Measurements from ENCODE around the gene VARS1. TPM values are rescaled to one million over a fixed set of nuclear protein-coding genes. Genes with fewer than 3 reads are reported as not detected.
A peak's percentile ranks its signal among the peaks of the same experiment; 100 is the strongest.

Gene VARS1
- total RNA-seq, result 10 to 100 TPM; 49.0 to 60.8 TPM
- long read RNA-seq, donor 1, full-length matches to known transcripts, result 1 of 28 reads
- long read RNA-seq, donor 1, partial matches to known transcripts, result 22 of 28 reads
- long read RNA-seq, donor 1, other reads (novel, unspliced or antisense), result 5 of 28 reads
- long read RNA-seq, donor 2, partial matches to known transcripts, result 50 of 50 reads
- long read RNA-seq, donor 2, other reads (novel, unspliced or antisense), result 0 of 50 reads

DNA sequence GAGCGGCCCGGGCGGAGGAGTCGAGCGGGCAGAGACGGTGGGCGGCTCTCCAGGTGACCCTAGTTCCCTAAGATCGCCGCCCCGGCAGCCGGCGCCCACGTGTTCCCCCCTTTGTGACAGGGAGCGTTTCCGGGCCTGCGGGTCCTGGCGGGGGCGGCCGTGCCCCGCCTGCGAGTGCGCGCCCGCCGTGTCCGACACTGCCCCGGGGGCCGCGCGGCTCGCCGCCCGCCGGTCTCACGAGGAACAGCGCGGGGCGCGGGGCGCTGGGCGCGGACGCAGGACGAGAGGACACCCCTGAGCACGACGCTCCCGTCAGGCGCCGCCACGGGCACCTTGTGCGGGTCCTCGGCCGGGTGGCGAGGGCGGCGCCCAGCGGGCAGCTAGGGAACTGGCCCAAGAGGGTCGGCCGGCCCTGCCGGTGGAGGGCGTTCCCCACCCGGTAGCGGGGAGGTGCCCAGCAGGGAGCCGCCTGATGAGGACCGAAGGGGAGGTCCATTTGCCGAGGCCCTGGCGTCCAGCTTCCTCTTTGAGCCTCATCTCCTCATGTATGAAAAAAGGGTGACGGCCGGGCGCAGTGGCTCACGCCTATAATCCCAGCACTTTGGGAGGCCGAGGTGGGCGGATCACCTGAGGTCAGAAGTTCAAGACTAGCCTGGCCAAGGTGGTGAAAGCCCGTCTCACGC lies at the start of gene VARS1:
Gene VARS1 (minus strand): TSS at position 137 of the 683 bp plus-strand sequence. CDS start 535 bp downstream, outside the sequence.
- DNase-seq (ENCODE audit: low spot score), result peak; percentile 98
- intact Hi-C loops (cut with DNase I), result loop anchor here (10.0 kb wide), 2 partner anchors 61 to 71 kb away; partner anchors contain the start of genes CLIC1 (in 1 of the 2), DDAH2 (in 1 of the 2), LY6G6C (in 1 of the 2) and MPIG6B (in 1 of the 2)

DNA sequence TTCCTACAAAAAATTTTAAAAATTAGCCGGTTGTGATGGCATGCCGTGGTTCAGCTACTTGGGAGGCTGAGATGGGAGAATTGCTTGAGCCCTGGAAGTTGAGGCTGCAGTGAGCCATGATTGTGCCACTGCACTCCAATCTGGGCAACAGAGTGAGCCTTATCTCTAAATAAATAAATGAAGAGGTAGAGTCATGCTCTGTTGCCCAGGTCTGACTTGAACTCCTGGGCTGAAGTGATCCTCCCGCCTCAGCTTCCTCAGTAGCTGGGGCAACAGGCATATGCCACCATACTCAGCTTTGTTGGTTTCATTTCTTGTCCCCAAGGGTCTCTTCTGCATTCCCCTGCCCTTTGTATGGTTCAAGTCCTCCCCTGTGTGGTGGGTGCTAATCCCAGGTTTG lies 49.0 kb upstream of the VARS1 start:
- DNase-seq (ENCODE audit: low spot score), result no peak
- intact Hi-C loops (cut with DNase I), result no loop called here

DNA sequence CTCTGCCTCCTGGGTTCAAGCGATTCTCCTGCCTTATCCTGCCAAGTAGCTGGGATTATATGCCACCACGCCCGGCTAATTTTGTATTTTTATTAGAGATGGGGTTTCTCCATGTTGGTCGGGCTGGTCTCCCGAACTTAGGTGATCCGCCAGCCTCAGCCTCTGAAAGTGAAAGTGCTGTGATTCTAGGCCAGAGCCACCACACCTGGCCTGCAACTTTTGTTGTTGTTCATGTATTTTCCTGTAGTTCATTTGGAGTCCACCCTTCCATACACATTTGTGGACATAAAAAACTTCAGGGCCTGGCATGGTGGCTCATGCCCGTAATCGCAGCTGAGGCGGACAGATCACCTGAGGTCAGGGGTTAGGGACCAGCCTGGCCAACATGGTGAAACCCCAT lies 46.5 kb upstream of the VARS1 start:
- peak; percentile 31 for DNase-seq (ENCODE audit: low spot score)
- intact Hi-C loops (cut with DNase I), result no loop called here

DNA sequence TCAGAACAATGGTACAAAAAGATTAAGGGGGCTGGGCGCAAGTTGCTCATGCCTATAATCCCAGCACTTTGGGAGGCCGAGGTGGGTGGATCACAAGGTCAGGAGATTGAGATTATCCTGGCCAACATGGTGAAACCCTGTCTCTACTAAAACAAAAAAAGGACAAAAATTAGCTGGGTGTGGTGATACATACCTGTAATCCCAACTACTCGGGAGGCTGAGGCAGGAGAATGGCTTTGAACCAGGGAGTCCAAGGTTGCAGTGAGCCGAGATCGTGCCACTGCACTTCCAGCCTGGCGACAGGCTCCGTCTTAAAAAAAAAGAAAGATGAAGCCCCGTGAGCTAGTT lies 44.2 kb upstream of the VARS1 start:
- DNase-seq (ENCODE audit: low spot score), result peak; percentile 30
- intact Hi-C loops (cut with DNase I), result loop anchor here in 1 of 2 donors (10.0 kb wide), 1 partner anchor 155 kb away; the partner anchor contains the start of gene LY6G5C

DNA sequence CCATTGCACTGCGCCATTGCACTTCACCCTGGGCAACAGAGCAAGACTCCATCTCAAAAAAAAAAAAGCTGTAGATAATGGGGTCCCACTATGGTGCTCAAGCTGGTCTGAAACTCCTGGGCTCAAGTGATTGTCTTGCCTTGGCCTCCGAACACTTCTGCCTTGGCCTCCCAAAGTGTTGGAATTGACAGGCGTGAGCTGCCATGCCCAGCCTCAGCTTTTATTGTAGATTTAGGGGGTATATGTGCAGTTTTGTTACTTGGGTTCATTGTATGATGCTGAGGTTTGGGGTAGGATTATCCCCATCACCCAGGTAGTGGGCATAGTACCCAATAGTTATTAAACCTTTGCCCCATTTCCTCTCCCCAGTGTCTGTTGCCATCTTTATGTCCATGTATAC lies 43.4 kb upstream of the VARS1 start:
- intact Hi-C loops (cut with DNase I), result loop anchor here in 1 of 2 donors (10.0 kb wide), 1 partner anchor 154 kb away; the partner anchor contains the start of gene LY6G5C

DNA sequence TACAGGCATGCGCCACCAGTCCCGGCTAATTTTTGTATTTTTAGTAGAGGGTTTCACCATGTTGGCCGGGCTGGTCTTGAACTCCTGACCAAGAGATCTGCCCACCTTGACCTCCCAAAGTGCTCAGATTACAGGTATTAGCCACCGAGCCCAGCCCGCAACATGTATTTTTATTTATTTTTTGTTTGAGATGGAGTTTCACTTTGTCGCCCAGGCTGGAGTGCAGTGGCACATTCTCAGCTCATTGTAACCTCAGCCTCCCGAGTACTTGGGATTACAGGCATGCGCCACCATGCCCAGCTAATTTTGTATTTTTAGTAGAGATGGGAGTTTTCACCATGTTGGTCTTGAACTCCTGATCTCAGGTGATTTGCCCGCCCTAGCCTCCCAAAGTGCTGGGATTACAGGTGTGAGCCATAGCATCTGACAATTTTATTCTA lies 42.6 kb upstream of the VARS1 start:
- DNase-seq (ENCODE audit: low spot score), result peak; percentile 38
- intact Hi-C loops (cut with DNase I), result loop anchor here in 1 of 2 donors (10.0 kb wide), 1 partner anchor 153 kb away; the partner anchor contains the start of gene LY6G5C

More for the DNA sequence above, 43.4 kb upstream of the VARS1 start:
- DNase-seq (ENCODE audit: low spot score), result peak; percentile 30

DNA sequence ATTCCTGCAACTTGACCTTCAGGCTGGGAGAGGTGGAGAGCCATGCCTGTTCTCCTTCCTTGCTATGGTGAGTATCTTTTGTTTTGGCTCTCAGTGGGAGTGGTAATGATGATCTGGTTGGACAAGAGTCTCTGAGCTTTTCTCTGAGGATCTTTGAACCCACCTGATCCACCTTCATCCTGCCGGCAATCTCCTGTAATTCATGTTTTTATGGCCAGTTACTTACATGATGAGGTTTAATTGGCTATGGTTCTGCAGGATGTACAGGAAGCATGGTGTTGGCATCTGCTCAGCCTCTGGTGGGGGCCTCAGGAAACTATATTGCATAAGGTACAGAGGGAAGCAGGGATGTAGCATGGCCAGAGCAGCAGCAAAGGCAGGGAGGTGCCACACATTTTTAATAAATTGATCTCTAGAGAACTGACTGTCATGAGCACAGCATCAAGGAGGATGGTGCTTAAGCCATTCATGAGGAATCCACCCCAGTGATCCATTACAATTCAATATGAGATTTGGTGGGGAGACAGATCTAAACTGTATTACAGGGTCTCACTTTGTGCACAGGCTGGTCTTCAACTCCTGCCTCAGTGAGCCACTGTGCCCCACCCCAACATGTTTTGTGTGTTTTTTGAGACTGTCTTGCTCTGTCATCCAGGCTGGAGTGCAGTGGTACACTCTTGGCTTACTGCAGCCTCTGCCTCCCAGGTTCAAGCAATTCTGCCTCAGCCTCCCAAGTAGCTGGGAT lies 42.0 kb upstream of the VARS1 start:
- peak; percentile 20 for DNase-seq (ENCODE audit: low spot score)
- intact Hi-C loops (cut with DNase I), result loop anchor here in 1 of 2 donors (10.0 kb wide), 1 partner anchor 153 kb away; the partner anchor contains the start of gene LY6G5C

DNA sequence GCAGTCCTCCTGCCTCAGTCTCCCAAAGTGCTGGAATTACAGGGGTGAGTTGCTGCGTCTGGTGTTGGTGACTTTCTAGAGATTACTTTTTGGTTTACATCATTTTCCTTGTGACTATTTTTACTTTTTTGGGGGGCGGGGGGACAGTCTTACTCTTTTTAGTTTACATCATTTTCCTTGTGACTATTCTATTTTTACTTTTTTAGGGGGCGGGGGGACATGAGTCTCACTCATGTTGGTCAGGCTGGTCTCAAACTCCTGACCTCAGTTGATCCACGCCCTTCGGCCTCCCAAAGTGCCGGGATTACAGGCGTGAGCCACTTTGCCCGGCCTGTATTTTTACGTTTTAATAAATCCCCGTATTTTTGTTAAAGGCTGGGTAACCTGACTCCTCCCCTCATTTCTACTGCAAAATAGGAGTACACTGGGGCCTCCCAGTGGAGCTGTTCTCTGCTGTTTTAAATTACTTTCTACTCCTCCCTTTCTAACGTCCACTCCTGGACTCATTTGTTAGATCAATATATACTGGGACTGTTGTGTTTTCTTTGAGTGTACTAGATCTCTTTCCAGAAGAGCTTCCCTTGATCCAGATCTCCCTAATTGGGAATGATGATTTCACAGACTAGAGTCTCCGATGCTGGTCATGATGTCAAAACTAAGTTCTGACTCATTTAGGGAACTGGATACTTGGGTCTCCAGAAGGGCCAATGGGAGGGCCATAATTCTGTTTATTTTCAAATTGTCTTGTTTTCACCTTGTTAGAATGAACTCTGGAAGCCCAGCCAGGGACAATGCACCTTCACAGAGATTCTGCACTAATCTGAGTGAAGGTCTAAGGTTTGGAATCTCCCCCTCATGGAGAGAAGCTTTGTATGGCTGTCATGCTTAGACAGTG lies 41.2 kb upstream of the VARS1 start:
- peak; percentile 69 for DNase-seq (ENCODE audit: low spot score)
- intact Hi-C loops (cut with DNase I), result loop anchor here in 1 of 2 donors (10.0 kb wide), 1 partner anchor 152 kb away; the partner anchor contains the start of gene LY6G5C

DNA sequence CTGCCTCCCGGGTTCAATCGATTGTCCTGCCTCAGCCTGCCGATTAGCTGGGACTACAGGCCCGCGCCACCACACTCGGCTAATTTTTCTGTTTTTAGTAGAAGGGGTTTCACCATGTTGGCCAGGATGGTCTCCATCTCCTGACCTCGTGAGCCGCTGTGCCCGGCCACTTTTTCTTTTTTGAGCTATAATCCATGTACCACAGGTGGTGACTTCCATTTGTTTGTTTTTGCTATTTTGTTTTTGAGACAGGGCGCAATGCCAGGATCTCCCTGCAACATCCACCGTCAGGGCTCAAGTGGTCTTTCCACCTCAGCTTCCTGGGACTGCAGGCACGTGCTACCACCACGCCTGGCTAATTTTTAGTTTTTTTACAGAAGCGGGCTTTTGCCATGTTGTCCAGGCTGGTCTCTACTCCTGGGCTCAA lies 40.5 kb upstream of the VARS1 start:
- intact Hi-C loops (cut with DNase I), result loop anchor here in 1 of 2 donors (10.0 kb wide), 1 partner anchor 151 kb away; the partner anchor contains the start of gene LY6G5C
- peak; percentile 74 for DNase-seq (ENCODE audit: low spot score)

DNA sequence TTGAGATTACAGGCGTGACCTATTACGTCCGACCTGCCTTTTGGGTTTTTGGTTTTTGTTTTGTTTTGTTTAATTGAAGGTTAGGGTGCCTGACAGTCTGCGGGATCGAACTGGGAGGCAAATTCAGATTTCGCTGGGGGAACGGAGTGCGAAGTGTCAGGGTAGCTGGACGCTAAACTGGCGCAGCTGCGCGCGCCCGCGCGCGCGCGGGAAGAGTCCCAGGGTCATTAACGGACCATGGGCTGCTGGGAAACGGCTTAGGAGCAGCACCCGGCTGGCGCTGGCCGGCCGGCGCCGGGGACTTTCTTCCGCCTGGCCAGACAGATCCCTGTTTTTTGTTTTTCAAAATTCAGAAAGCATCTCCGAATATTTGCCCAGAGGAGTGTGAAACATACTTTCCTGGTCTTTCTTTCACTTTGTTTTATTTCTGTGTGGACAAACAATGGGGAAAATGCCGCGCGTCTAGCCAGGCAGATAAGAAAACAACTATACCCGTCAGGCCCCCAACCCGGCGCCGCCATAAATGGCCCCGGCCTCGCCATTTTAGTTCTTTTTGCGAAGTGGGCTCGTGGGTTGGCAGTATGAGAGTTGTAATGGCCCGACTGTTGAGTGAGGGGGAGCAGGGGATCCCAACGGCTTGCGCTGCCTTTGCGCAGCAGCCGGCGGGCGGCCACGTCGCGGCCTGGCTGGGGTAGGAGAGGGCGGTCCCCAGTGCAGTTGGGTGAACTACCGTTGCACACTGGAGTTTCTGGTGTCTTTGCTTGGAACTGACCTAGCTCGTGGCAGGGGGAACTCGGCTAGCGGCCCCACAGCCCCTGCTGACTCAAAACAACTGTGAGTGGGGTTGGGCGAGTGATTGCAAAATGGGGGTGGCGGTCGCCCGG lies 39.1 kb upstream of the VARS1 start:
- DNase-seq (ENCODE audit: low spot score), result peak; percentile 95
- intact Hi-C loops (cut with DNase I), result loop anchor here (5.0 to 10.0 kb wide), 3 partner anchors 67 to 152 kb away; partner anchors contain the start of gene LY6G5C (in 2 of the 2)

DNA sequence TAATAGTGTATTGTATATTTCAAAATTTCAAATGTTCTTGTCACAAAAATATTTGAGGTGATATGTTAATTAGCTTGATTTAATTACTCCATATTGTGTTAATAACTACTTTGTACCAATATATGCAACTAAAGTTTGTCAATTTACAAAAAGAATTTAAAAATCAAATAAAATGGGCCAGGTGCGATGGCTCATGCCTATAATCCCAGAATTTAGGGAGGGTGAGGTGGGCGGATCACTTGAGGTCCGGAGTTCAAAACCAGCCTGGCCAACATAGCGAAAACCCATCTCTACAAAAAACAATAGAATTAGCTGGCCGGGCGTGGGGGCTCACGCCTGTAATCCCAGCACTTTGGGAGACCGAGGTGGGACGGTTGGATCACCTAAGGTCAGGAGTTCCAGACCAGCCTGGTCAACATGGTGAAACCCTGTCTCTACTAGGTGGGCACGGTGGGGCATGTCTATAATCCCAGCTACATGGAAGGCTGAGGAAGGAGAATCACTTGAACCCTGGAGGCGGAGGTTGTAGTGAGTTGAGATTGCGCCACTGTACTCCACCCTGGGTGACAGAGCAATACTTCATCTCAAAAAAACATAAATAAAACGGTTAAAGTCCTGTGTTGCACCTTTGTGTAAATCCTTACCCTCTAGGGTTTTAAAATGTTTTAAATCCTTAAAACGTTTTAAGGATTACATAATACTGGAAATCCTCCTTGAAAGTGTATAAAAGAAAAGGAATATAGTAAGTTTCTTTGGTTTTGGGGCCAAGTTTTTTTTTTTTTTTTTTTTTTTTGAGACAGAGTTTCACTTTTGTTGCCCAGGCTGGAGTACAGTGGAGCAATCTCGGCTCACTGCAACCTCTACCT lies 36.0 kb upstream of the VARS1 start:
- DNase-seq (ENCODE audit: low spot score), result no peak
- intact Hi-C loops (cut with DNase I), result loop anchor here (5.0 to 10.0 kb wide), 3 partner anchors 64 to 149 kb away; partner anchors contain the start of gene LY6G5C (in 2 of the 2)

DNA sequence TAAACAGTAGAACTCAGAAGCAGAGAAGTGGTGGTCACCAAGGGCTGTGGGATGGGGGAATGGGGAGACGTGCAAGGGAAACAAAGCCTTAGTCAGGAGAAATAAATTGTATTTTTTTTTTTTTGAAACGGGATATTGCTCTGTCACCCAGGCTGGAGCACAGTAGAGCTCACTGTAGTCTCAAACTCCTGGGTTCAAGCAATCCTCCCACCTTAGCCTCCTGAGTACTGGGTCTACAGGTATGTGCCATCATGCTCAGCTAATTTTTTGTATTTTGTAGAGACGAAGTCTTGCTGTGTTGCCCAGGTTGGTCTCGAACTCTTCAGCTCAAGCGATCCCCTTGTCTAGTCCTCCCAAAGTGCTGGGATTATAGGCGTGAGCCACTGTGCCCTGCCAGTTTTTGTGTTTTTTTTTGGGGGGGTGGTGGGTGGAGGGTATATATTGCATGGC lies 35.4 kb upstream of the VARS1 start:
- intact Hi-C loops (cut with DNase I), result loop anchor here (5.0 to 10.0 kb wide), 3 partner anchors 64 to 149 kb away; partner anchors contain the start of gene LY6G5C (in 2 of the 2)
- DNase-seq (ENCODE audit: low spot score), result no peak

DNA sequence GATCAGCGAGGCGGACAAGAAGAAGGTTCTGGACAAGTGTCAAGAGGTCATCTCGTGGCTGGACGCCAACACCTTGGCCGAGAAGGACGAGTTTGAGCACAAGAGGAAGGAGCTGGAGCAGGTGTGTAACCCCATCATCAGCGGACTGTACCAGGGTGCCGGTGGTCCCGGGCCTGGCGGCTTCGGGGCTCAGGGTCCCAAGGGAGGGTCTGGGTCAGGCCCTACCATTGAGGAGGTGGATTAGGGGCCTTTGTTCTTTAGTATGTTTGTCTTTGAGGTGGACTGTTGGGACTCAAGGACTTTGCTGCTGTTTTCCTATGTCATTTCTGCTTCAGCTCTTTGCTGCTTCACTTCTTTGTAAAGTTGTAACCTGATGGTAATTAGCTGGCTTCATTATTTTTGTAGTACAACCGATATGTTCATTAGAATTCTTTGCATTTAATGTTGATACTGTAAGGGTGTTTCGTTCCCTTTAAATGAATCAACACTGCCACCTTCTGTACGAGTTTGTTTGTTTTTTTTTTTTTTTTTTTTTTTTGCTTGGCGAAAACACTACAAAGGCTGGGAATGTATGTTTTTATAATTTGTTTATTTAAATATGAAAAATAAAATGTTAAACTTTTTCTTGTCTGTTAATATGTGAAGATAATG lies 34.2 kb upstream of the VARS1 start:
- intact Hi-C loops (cut with DNase I), result loop anchor here (5.0 to 10.0 kb wide), 3 partner anchors 62 to 147 kb away; partner anchors contain the start of gene LY6G5C (in 2 of the 2)
- DNase-seq (ENCODE audit: low spot score), result peak; percentile 72

DNA sequence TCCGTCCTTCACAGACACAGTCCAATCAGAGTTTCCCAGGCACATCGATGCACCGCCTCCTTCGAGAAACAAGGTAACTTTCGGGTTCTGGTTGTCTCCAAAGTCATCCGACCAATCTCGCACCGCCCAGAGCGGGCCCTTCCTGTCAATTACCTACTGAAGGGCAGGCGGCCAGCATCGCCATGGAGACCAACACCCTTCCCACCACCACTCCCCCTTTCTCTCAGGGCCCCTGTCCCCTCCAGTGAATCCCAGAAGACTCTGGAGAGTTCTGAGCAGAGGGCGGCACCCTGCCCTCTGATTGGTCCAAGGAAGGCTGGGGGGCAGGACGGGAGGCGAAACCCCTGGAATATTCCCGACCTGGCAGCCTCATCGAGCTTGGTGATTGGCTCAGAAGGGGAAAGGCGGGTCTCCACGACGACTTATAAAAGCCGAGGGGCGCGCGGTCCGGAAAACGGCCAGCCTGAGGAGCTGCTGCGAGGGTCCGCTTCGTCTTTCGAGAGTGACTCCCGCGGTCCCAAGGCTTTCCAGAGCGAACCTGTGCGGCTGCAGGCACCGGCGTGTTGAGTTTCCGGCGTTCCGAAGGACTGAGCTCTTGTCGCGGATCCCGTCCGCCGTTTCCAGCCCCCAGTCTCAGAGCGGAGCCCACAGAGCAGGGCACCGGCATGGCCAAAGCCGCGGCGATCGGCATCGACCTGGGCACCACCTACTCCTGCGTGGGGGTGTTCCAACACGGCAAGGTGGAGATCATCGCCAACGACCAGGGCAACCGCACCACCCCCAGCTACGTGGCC lies 31.9 kb upstream of the VARS1 start, which contains the start of gene HSPA1B:
Gene HSPA1B (plus strand): TSS at position 453 of the 794 bp plus-strand sequence. CDS start 213 bp downstream, at position 666.
- peak; percentile 99 for DNase-seq (ENCODE audit: low spot score)
- intact Hi-C loops (cut with DNase I), result no loop called here
